HG03439 (cell line): Measurements from ENCODE around the gene NTNG1.

Experiments
- ATAC-seq: cut with Tn5 transposase; IDR thresholded peaks from one replicate; pipeline ENCODE4 v1.9.1; 2021; ENCODE audit warnings: mild to moderate bottlenecking, moderate library complexity; ENCODE audit not compliant: unreplicated experiment

Gene NTNG1

DNA sequence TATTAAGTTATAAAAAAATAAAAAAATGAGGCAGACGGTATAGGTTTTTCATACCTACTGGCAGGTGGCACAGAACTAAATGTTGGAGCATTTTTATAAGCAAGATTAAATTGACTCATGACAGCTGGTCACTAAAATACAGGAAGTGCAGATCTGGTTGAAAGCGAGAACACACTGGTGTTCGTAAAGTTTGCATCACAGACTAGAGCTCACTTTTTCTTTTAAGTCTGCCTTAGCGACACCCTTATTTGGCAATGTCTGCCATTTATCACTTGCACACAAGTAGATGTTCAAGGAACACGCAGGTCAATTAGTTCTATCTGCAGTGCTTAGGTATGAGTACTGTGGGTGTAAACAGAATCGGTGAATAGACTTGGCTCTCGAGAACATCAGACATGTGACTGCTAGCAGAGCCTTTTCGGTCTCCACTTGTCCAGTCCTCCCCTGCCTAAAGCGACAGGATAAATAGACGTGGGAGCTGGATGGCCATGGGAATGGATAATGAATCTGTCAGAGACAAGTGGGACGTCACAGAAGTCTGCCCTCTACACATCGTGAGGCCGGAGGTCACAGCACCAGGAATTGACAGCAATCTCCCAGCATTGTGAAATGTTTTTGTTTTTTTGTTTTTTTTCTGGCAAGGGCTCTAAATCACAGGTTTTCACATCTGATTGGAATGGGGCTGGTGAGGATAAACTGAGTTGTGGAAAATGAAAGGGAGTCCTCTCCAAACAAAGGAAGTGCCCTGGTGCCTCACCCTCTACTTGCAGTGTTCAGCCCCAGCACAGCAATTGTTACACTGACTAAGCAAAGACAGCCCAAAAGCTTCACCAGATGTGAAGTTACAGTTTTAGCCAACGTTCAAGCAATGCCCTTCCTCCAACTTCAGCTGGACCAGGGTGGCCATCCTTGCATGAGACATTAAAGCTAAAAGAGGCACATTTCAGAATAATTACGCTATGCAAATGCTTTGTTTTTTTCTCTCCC, 248.9 kb downstream of the NTNG1 start:
- ATAC-seq, result peak; percentile 68

DNA sequence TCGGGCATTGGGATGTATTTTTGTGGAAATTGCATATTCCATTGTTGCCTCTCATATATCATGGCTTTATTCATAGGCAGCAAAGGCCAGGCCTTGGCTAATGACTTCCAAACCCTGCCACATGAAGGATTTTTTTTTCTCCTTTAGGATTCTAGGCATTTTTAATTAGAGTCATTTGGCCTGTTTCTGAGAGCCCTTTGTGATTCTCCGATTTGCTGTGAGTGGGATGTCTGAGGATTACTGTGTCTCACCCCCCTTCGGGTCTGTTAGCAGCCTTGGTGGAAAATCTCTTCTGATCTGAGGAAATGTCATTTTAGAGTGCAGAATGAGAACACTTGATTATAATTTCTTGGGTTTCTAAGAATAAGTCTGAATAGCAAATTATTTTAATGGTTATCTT, 253.5 kb downstream of the NTNG1 start:
- ATAC-seq, result no peak

DNA sequence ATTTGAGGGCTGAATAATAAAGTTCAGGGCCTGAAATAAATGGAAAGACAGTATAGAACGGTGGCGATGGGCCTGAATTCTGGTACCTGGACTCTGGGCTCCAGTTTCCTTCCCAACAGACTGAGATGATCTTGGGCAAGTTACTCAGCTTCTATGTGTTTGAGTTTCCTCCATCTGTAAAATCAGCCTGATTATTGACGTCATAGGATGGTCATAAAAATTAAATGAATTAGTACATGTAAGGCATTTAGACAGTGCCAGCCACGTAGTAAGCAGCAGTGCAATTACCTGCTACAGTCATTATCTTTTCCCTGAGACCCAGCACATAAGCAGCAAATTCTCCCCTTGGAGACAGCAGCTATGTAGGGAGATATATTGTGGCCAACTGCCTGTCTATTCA, 260.9 kb downstream of the NTNG1 start:
- ATAC-seq, result no peak

DNA sequence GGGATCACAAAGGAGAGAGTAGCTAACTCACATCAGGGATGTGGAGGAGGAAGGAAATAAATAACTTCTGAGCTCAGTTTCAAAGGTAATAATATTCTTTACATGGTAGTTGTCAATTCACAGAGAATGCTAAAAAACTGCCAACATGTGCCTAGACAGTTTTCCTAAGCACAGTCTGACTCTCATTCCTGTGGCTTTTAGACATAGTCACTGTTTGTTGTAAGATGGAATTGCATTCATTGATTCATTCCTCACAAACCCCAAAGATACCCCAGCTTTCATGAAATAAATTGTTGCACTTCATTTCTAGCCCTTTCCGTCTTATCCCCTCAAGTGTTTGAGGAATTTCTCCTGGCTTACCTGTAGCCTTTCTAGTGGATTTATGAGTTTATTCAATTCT, 263.9 kb downstream of the NTNG1 start:
- ATAC-seq, result no peak

DNA sequence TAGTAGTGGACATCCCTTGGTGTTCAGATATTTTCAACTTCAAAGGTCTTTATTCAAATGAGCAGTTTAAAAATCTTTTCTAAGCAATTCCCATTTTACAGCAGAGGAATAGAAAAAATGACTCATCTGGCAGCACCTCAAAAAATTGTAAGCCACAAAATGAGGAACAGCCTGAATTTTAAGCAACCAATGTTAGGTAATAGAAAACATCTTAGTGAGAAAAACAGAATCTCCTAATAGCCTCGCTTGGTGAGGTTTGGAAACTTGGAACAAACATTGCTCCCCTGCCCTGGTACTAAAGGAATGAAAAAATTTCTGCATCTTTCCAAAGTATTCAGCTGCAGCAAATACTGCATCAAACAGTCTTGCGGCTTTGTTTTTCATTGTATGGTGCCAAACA, 264.4 kb downstream of the NTNG1 start:
- no peak for ATAC-seq

DNA sequence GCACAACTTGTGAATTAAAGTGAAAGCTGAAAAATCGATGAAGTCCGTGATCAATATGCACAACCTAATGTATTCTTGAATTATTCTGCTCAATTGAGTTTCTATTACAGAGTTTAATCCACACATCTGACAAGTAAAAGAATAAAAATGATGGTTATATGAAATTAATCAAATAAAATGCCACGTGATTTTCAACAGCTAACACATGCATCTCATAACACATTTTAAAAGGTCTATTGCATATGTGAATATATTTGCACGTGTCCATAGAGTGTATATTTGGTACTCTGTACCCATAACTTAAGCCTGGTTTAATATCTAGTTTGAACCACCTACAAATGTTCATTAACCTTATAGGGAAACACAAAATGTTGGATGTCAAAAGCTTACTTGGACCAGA, 266.2 kb downstream of the NTNG1 start:
- no peak for ATAC-seq

DNA sequence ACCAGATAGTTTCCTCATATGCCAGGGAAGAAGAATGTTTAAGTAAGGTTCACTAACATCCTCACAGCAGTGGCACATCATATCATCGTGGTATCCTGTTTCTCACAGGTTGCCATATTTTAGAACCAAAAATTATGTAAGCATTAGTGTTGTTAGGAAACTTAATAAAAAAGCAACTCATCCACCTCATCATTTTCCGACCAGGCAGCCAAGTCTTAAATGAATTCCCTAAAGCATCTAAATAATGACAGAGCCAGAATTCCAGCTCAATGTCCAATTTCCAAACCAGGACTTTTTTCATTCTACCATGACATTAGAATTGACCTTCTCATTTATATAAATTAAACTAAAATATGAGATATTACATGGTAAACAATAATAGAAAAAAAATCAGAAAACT, 272.7 kb downstream of the NTNG1 start:
- ATAC-seq, result no peak

DNA sequence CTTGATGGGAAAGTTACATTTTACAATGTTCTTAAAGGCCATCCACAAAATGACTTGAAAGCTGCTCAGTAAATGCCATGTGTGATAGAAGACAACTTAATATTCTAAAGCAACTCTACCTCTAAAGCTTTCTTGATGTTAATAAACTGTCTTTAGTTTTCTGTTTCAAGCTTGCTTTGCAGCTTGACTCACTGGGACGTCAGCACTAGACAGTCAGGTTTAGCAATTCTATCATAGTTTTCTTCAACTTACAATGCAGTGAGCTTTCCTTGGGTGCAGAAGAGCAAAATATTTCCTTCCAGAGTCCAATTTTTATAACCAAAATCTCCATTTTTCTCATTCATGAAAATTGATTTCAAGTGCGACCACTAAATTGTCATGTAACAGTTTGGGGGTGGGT, 273.1 kb downstream of the NTNG1 start:
- ATAC-seq, result no peak

DNA sequence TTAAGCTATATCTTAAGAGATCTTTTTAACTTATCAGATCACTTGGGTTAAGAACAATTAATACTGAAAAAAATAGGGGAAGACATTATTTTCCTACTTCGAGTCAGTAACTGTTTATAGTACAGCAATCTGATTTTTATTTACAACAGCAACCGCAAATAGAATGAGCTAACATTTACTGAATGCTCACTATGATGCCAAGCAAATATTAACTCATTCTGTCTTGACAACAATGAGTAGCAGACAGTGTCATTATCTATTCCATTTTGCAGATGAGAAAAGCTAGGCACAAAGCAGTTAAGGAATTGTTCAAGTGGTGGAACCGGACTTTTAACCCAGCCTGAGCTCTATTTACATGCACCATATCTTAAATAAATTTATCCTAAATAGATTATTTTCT, 273.7 kb downstream of the NTNG1 start:
- ATAC-seq, result no peak

DNA sequence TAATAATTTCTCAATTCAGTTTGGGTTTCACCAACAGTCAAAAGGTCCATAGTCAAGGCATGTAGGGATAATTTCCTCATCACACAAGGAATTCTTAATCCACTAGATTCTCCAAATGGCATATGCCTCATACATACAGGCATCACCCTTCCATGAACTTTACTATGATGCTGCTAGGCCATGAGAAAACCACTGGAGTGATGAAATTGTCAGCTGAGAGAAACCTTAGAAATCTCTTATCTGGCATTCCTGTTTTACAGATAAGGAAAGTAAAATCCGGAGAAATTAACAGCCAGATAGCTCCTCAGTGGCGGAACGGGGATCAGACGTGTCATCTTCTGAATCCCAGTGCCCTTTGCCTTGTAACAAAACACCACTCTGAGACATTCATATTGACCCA, 274.4 kb downstream of the NTNG1 start:
- no peak for ATAC-seq

DNA sequence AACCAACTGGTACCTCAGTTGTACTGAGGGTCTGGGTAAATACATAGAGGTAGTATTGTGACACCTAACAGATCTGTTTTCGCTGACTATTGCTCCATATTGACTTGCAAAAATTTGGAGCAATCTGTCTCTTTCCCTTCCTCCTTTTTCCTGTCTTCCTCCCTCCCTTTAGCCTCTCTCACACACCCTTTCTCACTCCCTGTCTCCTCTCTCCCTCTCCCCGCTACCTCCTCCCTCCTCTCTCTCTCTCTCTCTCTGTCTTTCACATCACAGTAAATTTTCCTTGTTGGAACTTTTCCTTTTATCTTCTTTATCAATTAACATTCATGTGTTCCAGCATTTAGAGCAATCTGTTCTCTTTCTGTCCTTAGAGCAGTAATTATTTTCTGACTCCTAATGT, 278.2 kb downstream of the NTNG1 start:
- ATAC-seq, result no peak

DNA sequence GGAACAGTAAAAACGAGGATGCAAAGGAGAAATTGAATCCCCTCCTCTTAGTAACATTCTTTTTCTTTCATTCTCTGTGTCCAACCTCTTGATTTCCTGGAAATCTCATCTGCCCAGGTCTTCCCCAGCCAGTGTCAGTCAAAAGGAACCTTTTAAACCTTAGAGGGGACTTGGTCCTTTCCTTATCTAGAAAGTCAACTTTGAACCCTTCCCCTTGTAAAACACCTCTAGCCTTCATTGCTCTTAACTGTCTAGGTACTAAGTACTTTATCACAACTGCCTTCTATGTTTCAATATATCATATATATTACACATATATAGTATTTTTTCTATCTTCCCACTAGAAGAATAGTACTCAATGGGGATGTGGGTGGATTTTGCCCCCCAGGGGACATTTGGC, 282.1 kb downstream of the NTNG1 start:
- ATAC-seq, result no peak

DNA sequence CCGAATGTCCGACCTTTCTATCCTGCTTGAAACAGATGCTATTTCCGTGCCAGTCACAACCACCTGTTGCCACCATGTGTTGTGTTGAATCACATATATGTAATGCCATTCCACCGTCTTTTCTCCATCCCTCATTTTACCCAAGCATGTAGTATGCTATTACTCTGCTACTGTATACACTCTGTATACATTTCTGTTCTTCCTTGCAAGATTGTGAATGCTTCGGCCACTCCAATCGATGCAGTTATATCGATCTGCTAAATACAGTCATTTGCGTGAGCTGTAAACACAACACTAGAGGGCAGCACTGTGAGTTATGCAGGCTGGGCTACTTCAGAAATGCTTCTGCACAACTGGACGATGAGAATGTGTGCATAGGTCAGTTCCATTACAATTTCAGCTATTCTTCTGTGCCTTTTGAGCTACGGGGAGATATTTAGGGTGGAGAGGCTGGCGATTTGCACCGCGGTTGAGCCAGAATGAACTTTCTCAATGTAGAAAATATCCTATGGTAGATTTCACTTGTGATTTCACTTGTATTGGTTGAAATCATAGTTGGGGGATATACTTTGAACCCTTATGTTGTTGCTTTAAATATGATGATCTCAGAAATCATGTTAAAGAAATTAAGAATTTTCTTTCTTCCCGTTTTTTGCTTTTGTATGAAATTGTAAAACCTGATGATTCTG, 289.8 kb downstream of the NTNG1 start:
- ATAC-seq, result no peak

DNA sequence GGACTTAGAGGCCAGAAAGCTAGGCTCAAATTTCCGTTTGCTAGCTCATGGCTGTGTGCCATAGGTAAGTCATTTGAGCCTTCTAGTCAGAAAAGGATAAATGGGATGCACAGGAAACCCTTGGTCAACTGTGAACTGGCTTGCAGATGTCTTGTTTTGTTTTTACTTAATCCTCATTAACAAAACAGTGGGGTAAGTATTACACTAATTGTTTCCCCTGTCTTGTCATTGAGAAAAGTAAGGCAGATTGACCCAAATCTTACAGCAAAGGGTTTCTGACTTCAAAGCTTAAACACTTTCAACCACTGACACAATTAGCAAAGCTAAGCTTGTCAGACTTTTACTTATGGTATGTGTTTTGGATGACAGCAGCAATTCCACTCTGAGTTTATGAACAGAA, 291.3 kb downstream of the NTNG1 start:
- ATAC-seq, result no peak

DNA sequence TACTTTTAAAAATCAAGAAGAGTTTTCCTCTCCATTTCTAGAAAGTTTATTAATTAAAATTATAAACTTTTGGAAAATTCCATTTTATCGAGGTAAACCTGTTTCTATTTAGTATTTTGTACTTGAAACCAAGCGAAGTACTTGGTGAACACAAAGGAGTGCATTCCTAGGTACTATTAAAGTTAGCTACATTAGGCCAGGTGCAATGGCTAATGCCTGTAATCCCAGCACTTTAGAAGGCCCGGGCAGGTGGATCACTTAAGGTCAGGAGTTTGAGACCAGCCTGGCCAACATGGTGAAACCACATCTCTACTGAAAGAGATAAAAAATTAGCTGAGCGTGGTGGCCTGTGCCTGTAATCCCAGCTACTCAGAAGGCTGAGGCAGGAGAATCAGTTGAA, 292.2 kb downstream of the NTNG1 start:
- no peak for ATAC-seq

DNA sequence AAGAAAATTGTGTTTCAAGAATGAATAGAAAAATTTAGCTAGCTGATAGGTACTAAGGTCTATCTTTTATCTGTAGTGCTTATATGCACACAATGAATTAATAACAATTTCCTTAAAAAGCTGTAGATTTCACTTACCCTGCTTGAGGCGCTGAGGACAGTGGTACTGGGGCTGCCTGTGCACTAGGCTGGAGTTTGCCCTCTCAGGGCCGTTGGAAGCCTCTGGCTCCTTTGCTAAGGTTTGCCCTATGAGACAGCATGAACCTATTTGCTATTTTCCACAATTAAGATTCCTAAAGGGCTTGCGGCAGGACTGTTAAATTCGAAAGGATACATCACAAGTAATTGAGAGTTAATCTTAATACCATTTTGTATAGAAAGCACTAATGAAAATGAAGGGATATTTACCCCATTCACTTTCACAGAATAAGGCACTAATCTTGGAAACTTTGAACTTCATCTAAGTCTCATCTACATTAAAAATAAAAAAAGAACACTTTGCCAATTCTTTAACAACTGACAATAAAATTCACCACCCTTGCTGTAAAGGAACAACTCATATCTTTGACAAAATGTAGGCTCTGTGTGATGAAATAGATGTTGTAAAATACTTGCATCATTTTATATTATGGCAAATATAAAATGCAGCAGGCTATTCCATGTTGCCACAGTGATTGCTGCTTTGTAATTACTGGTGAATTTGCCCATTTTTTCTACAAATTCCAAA, 293.0 kb downstream of the NTNG1 start:
- ATAC-seq, result no peak

DNA sequence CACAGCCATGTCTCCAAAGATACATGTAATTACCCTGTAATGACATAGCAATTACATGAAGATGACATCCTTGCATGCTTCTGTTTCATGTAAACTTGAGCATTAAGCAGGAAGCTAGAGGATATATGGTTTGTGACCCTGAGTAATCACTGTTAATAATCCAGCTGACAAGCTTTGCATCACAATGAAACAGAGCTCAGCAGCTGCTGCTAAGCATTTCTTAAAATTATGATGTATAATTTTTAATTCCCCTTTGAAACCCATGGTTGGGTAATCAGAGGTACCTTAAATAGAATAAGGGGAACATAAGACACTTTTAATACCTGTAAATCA, 293.5 kb downstream of the NTNG1 start:
- ATAC-seq, result peak; percentile 59

DNA sequence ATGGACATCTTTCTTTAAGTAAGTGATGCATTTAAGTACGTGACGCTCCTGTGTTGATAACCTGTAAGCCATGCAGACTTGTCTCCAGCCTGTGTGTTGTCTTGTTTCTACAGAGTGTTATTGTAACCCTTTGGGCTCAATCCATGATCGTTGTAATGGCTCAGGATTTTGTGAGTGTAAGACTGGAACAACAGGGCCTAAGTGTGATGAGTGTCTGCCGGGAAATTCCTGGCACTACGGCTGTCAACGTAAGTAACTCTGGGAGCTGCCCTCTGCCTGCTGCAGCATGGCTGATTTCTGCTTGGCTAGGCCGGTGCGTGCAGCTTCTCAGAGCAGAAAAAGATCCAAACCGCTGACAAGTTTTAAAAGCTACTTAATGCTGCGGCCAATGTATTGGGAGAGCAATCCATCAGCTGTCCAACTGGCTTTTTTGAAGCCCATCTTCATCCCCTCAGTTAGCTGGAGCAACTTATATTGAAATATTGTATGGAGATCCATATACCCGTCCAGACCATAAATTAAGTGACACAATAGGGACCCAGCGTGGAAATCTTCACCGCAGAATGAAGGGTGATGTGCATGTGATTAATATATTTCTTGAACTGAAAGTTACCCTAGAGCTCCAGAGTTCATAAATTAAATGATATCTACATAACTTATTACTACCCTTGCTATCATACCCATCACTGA, 295.9 kb downstream of the NTNG1 start:
- ATAC-seq, result no peak

DNA sequence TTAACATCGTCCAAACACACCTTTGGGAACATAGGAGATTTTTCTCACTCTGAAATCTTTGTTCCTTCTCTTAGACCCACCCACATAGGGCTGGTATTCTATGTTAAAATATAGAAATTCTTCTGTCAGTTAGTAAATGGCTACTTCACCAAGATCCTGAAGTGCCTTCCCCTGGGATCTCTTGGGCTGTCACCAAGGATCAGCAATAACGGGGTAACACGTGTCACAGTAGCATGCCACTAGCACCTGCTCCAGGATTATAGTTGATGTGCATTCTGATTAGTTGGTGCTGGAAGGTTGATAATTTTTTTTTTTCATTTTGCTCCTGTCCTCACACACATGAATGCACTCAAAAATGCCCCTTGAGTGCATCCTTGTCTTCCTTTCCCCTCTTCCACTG, 298.7 kb downstream of the NTNG1 start:
- ATAC-seq, result no peak

DNA sequence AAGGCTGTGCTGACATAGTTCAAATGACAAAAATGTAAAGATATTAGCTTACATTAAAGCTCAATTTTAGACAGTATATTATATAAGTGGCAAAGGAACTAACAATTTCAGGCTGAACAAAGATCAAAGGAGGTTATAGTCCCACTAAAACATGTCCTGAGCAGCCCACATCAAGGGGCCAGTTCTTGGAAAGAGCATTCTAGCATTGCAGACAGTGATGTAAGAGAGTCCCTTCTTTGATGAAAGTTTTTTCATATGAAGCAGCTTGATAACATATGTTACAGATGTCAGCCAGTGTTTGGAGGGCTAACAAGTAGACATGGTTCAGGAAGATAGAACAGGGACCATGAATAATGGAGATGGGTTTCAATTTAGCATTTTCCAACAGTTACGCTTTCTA, 301.7 kb downstream of the NTNG1 start:
- ATAC-seq, result no peak

DNA sequence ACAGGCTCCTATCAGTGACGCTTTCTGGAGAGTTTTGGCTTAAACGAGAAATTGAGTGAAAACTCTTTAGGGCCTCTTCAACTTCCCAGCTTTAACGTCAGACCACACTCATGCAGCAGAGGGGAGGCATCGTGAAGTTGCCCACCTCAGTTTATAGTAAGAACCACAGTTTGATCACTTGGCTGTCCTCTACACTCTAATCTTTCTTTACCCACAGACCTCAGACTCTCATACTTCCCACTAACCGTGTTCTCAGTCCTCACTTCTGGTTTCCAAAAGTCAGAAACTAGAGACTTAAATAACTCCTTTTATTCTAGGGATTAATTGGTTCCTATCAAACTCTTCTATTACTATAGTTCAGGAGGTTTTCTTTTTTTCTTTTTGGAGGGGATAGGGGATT, 302.2 kb downstream of the NTNG1 start:
- no peak for ATAC-seq
